ENCODE results near the gene TRAM2. TPM values are rescaled to one million over a fixed set of nuclear protein-coding genes. Genes with fewer than 3 reads are reported as not detected.

TRAM2 gene
- total RNA-seq, 1 experiment from 2014 or later: 21.2 TPM

DNA sequence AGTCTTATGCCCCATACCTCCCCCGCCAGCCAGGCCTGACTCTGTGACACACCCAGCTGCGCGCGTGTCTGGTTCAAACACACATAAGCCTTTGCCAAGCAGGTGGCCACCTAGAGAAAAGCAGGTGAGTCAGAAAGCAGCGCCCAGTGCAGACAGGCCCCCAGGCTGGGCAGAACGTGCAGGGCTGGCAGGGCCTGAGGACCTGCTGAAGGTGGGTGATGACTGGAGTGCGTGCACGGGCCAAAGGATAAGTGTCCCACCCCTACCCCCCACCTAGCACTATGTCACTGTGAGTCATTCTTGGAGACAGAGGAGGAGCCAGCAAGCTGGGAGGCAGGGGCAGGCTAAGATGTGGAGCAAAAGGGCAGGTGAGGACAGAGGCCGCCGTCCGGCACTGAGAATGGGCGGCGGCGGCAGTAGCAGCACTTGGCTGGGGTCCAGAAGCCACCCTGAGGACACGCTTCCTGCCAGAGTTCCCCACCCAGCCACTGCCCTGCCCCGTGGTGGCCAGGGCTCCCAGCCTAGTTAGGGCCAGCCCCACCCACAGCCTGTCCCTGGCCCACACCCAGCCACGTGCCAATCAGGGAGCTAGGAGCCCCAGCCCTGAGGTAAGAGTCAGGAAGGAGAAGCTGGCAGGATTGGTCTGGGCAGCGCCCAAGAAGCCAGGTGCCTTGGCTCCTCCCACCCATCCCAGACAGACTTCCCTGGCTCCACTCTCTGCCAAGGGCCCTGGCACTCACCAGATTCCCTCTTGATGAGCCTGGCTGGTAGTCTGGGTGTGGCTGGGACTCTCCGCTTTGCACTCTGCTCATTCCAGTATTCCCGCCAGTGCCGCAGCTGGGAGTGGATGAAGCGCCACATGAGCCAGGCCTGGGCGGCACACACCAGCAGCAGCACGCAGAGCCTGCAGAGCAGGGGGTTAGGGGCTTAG, 72.7 kb downstream of the TRAM2 start:
- Histone ChIP-seq H3K4ac (ENCODE audit: low read depth, low read length) (no peak overlapping the region), H3K79me1 (ENCODE audit: insufficient read depth, low read depth, low read length, poor library complexity, severe bottlenecking) (no peaks in the 10 kb centered on the region), H3T11ph (ENCODE audit: low read length) (no peak overlapping the region), H3K18ac (ENCODE audit: insufficient read length, low read depth, low read length) (no peak overlapping the region), H3K79me2 (ENCODE audit: insufficient read depth, low read length) (no peaks in the 10 kb centered on the region), H3K14ac (ENCODE audit: insufficient read depth, low read length) (no peak overlapping the region; the same call in 1 of the 2 replicates), H2BK5ac (ENCODE audit: insufficient read length, low read length) (no peak overlapping the region), H4K91ac (ENCODE audit: insufficient read length, low read depth, low read length) (no peak overlapping the region), H2BK120ac (ENCODE audit: low read depth, low read length, poor library complexity, severe bottlenecking) (no peak overlapping the region), H3K27ac (ENCODE audit: insufficient read length, low read depth, low read length) (no peak overlapping the region), H3K4me2 (ENCODE audit: insufficient read depth, insufficient read length, low read length) (no peak overlapping the region), H2AFZ (ENCODE audit: low read length) (no peak overlapping the region), H2AK5ac (ENCODE audit: insufficient read length, low read length) (no peak overlapping the region), H3K4me1 (ENCODE audit: insufficient read depth, low read length) (no peaks in the 10 kb centered on the region), H3K23me2 (ENCODE audit: insufficient read length, low read depth, low read length, poor library complexity, severe bottlenecking) (no peaks in the 10 kb centered on the region), H4K5ac (ENCODE audit: insufficient read length, low read depth, low read length) (no peak overlapping the region), H3K9ac (ENCODE audit: extremely low read depth, insufficient read length, low read length) (no peak overlapping the region), H2BK12ac (ENCODE audit: insufficient read length, low read depth, low read length) (no peak overlapping the region), H3K23ac (ENCODE audit: insufficient read length, low read depth, low read length) (no peak overlapping the region), H4K20me1 (ENCODE audit: control insufficient read depth, insufficient read depth, insufficient read length) (no peaks in the 10 kb centered on the region), H2BK15ac (ENCODE audit: low read depth, low read length) (no peak overlapping the region), H2BK20ac (ENCODE audit: low read depth, low read length, poor library complexity, severe bottlenecking) (no peak overlapping the region), H3K56ac (ENCODE audit: insufficient read length, low read depth, low read length) (no peak overlapping the region), H4K8ac (replicated peaks; ENCODE audit: insufficient read length, low read depth, low read length) (no peak overlapping the region), H3K9me3 (ENCODE audit: control insufficient read depth, low read depth, low read length) (no peaks in the 10 kb centered on the region), H3K27me3 (ENCODE audit: insufficient read depth, low read length) (no peaks in the 10 kb centered on the region)
- WGBS (ENCODE audit: extremely low coverage, insufficient read length, low lambda C conversion rate): no CpG with 5 or more reads among the region's 24 CpGs
- Mint-ChIP-seq H3K4me1 (peaks cover 12 to 21% of the 10 kb centered on the region in 2 experiments), H3K9me3 (no peaks in the 10 kb centered on the region), H3K27me3 (ENCODE audit: low read depth) (no peaks in the 10 kb centered on the region), H3K4me3 (no peak overlapping the region), H3K27ac (peak overlapping the region in 1 of 3 experiments; percentile 34; a peak in 1 of 7 replicates), H3K36me3 (ENCODE audit: insufficient read depth in 1 of 3, low read depth in 3 of 3) (peaks cover 18 to 50% (median 26%) of the 10 kb centered on the region in 3 experiments; a peak in 6 of 7 replicates)
- TF ChIP-seq, protein P1, sequence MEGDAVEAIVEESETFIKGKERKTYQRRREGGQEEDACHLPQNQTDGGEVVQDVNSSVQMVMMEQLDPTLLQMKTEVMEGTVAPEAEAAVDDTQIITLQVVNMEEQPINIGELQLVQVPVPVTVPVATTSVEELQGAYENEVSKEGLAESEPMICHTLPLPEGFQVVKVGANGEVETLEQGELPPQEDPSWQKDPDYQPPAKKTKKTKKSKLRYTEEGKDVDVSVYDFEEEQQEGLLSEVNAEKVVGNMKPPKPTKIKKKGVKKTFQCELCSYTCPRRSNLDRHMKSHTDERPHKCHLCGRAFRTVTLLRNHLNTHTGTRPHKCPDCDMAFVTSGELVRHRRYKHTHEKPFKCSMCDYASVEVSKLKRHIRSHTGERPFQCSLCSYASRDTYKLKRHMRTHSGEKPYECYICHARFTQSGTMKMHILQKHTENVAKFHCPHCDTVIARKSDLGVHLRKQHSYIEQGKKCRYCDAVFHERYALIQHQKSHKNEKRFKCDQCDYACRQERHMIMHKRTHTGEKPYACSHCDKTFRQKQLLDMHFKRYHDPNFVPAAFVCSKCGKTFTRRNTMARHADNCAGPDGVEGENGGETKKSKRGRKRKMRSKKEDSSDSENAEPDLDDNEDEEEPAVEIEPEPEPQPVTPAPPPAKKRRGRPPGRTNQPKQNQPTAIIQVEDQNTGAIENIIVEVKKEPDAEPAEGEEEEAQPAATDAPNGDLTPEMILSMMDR (conservative IDR thresholded peaks at IDR 0.05): no peak
- no peak for DNase-seq

All from H9 (cell line).